ENCODE data around the gene CASP4.

CASP4 gene

DNA sequence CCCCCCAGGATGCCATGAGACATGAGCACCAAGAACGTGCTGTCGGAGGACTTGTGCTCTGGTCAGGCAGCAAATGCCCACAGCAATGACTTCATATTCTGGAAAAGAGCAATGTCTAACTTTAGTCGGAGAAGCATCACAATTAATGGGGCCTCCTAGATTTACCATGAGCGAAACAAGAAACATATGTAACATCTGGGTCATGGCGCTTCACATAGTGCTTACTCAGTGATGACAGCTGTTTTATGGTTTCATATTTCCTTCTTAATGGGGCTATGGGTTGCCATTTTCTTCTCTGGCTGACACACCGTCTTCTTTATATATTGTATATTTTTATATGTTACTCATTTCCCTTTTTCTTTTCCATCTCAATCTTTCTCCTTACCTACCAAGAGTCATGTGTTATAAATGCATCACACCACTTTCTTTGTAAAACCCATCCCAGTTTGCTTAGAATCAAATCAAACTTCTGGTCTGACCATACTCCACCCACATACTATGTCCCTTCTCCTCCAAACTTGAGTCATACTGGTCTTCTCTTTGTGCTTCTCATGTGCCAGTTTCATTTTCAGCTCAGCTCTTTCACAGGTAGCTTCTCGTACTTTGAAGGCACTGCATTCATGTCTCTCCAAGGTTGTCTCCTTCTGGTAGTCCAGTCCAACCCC lies 60.7 kb downstream of the CASP4 start (continued):
- TF ChIP-seq, protein P1, sequence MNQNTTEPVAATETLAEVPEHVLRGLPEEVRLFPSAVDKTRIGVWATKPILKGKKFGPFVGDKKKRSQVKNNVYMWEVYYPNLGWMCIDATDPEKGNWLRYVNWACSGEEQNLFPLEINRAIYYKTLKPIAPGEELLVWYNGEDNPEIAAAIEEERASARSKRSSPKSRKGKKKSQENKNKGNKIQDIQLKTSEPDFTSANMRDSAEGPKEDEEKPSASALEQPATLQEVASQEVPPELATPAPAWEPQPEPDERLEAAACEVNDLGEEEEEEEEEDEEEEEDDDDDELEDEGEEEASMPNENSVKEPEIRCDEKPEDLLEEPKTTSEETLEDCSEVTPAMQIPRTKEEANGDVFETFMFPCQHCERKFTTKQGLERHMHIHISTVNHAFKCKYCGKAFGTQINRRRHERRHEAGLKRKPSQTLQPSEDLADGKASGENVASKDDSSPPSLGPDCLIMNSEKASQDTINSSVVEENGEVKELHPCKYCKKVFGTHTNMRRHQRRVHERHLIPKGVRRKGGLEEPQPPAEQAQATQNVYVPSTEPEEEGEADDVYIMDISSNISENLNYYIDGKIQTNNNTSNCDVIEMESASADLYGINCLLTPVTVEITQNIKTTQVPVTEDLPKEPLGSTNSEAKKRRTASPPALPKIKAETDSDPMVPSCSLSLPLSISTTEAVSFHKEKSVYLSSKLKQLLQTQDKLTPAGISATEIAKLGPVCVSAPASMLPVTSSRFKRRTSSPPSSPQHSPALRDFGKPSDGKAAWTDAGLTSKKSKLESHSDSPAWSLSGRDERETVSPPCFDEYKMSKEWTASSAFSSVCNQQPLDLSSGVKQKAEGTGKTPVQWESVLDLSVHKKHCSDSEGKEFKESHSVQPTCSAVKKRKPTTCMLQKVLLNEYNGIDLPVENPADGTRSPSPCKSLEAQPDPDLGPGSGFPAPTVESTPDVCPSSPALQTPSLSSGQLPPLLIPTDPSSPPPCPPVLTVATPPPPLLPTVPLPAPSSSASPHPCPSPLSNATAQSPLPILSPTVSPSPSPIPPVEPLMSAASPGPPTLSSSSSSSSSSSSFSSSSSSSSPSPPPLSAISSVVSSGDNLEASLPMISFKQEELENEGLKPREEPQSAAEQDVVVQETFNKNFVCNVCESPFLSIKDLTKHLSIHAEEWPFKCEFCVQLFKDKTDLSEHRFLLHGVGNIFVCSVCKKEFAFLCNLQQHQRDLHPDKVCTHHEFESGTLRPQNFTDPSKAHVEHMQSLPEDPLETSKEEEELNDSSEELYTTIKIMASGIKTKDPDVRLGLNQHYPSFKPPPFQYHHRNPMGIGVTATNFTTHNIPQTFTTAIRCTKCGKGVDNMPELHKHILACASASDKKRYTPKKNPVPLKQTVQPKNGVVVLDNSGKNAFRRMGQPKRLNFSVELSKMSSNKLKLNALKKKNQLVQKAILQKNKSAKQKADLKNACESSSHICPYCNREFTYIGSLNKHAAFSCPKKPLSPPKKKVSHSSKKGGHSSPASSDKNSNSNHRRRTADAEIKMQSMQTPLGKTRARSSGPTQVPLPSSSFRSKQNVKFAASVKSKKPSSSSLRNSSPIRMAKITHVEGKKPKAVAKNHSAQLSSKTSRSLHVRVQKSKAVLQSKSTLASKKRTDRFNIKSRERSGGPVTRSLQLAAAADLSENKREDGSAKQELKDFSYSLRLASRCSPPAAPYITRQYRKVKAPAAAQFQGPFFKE (tag by site-specific recombination; IDR thresholded peaks at IDR 0.05; ENCODE audit: borderline replicate concordance) = no peak
- TF ChIP-seq ZNF704 (tag by site-specific recombination; IDR thresholded peaks at IDR 0.05) = no peak
- no peak for TF ChIP-seq ZNF561 (tag by site-specific recombination; IDR thresholded peaks at IDR 0.05; ENCODE audit: borderline replicate concordance)
- TF ChIP-seq ZNF324 (tag by site-specific recombination; IDR thresholded peaks at IDR 0.05) = no peak
- no peak for TF ChIP-seq ZNF433 (tag by site-specific recombination; IDR thresholded peaks at IDR 0.05; ENCODE audit: low read depth)
- TF ChIP-seq REPIN1 (tag by site-specific recombination; IDR thresholded peaks at IDR 0.05; ENCODE audit: low read depth) = no peak

GRCh38 chr11:104905271-104905670 lies 63.1 kb downstream of the CASP4 start:
- ChIA-PET POLR2A (no interaction called here), CTCF (interaction anchor here (0.7 kb wide), 1 partner anchor 11 kb away, joined by 3 read pairs; no protein-coding TSS in a partner anchor)
- H3K27ac ChIP-seq (ENCODE audit: extremely low read depth, low read depth, low read length) = no peak overlapping the region
- no peak overlapping the region for H3K4me3 ChIP-seq (ENCODE audit: low read depth, low read length)
- H3K9me3 ChIP-seq (ENCODE audit: control insufficient read depth, insufficient read depth, low read depth, low read length) = no peaks in the 10 kb centered on the region
- no peaks in the 10 kb centered on the region for H3K36me3 ChIP-seq (ENCODE audit: control insufficient read depth in 2 of 2, insufficient read depth in 1 of 2, low read length in 2 of 2)
- no peaks in the 10 kb centered on the region for H3K4me1 ChIP-seq (ENCODE audit: control insufficient read depth, insufficient read depth, low read length)
- no peak for TF ChIP-seq EGR2 (tag by site-specific recombination; IDR thresholded peaks at IDR 0.05; ENCODE audit: low read depth)
- TF ChIP-seq ZNF292 (tag by site-specific recombination; IDR thresholded peaks at IDR 0.05; ENCODE audit: borderline replicate concordance, low read depth) = no peak
- no peak for TF ChIP-seq ZNF561 (tag by site-specific recombination; IDR thresholded peaks at IDR 0.05; ENCODE audit: borderline replicate concordance)
- TF ChIP-seq, protein P2, sequence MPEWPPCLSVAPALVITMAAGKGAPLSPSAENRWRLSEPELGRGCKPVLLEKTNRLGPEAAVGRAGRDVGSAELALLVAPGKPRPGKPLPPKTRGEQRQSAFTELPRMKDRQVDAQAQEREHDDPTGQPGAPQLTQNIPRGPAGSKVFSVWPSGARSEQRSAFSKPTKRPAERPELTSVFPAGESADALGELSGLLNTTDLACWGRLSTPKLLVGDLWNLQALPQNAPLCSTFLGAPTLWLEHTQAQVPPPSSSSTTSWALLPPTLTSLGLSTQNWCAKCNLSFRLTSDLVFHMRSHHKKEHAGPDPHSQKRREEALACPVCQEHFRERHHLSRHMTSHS (tag by site-specific recombination; IDR thresholded peaks at IDR 0.05) = no peak
- no peak for TF ChIP-seq BCL6B (tag by site-specific recombination; IDR thresholded peaks at IDR 0.05)
- no peak for TF ChIP-seq ZNF280C (tag by site-specific recombination; IDR thresholded peaks at IDR 0.05)
- TF ChIP-seq ZNF335 (tag by site-specific recombination; conservative IDR thresholded peaks at IDR 0.05) = no peak
- TF ChIP-seq FEZF1 (tag by site-specific recombination; IDR thresholded peaks at IDR 0.05) = no peak
- TF ChIP-seq MYNN (tag by site-specific recombination; IDR thresholded peaks at IDR 0.05; ENCODE audit: borderline replicate concordance) = no peak
- no peak for TF ChIP-seq ZNF221 (tag by site-specific recombination; IDR thresholded peaks at IDR 0.05; ENCODE audit: borderline replicate concordance)
- no peak for TF ChIP-seq ZNF548 (tag by site-specific recombination; IDR thresholded peaks at IDR 0.05)
- no peak for TF ChIP-seq ZNF629 (tag by site-specific recombination; IDR thresholded peaks at IDR 0.05)
- no peak for TF ChIP-seq ZNF140 (tag by site-specific recombination; IDR thresholded peaks at IDR 0.05)
- TF ChIP-seq ZNF223 (tag by site-specific recombination; IDR thresholded peaks at IDR 0.05) = no peak
- TF ChIP-seq ZNF311 (tag by site-specific recombination; IDR thresholded peaks at IDR 0.05; ENCODE audit: borderline replicate concordance) = no peak
- TF ChIP-seq ZNF776 (tag by site-specific recombination; IDR thresholded peaks at IDR 0.05; ENCODE audit: borderline replicate concordance) = no peak

All from HEK293 (cell line).